Panc1 (cell line): ENCODE data around the gene MLX. TPM values are rescaled to one million over a fixed set of nuclear protein-coding genes. Genes with fewer than 3 reads are reported as not detected.

Source experiments
- ATAC-seq: fragments of 200-7000 bp; cut with Tn5 transposase; 2 replicates; pipeline ENCODE4 v1.9.1; 2020; ENCODE audit warnings: mild to moderate bottlenecking, moderate library complexity
- BruUV-seq: library from RNA; stranded (reverse); fragments of 400-500 nt; replicated peaks from 2 replicates; lab custom pipeline; 2021; lab: Mats Ljungman, UMichigan
- CTCF ChIA-PET: fragments of 300-600 bp; sonication (Branson Sonifier 250); formaldehyde crosslinking; loops from one replicate; lab custom pipeline; 2022; ENCODE audit warnings: antibody characterized with exemption; lab: Charles Lee
- POLR2A ChIA-PET: fragments of 300-600 bp; sonication (Branson Sonifier 250); formaldehyde crosslinking; loops from one replicate; lab custom pipeline; 2022; ENCODE audit warnings: antibody characterized with exemption; lab: Charles Lee
- DNase-seq: peaks from one replicate; pipeline ENCODE4 v3.0.0-alpha.2; 2010; ENCODE audit warnings: low read depth, low spot score
- H3K27ac ChIP-seq: 2 replicates; pipeline ENCODE4 v1.5.1; 2011; ENCODE audit warnings: mild to moderate bottlenecking, low read length, inconsistent platforms
- H3K27me3 ChIP-seq: fragments of 200-500 bp; sonication (Bioruptor generic); 2 replicates; pipeline ENCODE4 v1.6.0; 2014; ENCODE audit warnings: low read length, inconsistent platforms; ENCODE audit not compliant: control insufficient read depth, insufficient read depth
- H3K36me3 ChIP-seq: fragments of 200-500 bp; sonication (Bioruptor generic); 2 replicates; pipeline ENCODE4 v1.5.1; 2014; ENCODE audit warnings: inconsistent platforms, mild to moderate bottlenecking, low read length, moderate library complexity; ENCODE audit not compliant: control insufficient read depth, insufficient read depth
- H3K4me1 ChIP-seq: 2 replicates; pipeline ENCODE4 v1.5.1; 2011; ENCODE audit warnings: inconsistent platforms, mild to moderate bottlenecking, low read length, moderate library complexity; ENCODE audit not compliant: control insufficient read depth, insufficient read depth
- H3K4me3 ChIP-seq, 2 experiments: 2 replicates each; pipeline ENCODE4 v1.5.1; 2011 to 2012; ENCODE audit warnings: low read depth in 2 of 2, low read length in 2 of 2, mild to moderate bottlenecking in 2 of 2, inconsistent platforms in 1 of 2, moderate library complexity in 1 of 2
- H3K9me3 ChIP-seq: fragments of 200-500 bp; sonication (Bioruptor generic); 2 replicates; pipeline ENCODE4 v1.5.1; 2014; ENCODE audit warnings: low read depth, mild to moderate bottlenecking, inconsistent platforms, low read length, moderate library complexity; ENCODE audit not compliant: control insufficient read depth, insufficient read depth
- CTCF ChIP-seq: fragments of 450-650 bp; IDR thresholded peaks from 2 replicates; pipeline ENCODE4 v1.5.1; 2017; ENCODE audit warnings: mild to moderate bottlenecking
- POLR2AphosphoS5 ChIP-seq: IDR thresholded peaks from 2 replicates; pipeline ENCODE4 v1.6.1; 2012; ENCODE audit warnings: mild to moderate bottlenecking, low read depth, low read length, moderate library complexity
- REST ChIP-seq, 2 experiments: IDR thresholded peaks; 2 replicates each; pipeline ENCODE4 v1.6.1; 2011 to 2012; ENCODE audit warnings: low read depth in 2 of 2, control low read depth in 1 of 2, low read length in 1 of 2, mild to moderate bottlenecking in 1 of 2, moderate library complexity in 1 of 2; ENCODE audit not compliant: insufficient read depth in 1 of 2
- SIN3A ChIP-seq: IDR thresholded peaks from 2 replicates; pipeline ENCODE4 v1.6.1; 2012; ENCODE audit warnings: low read depth, mild to moderate bottlenecking, low read length, moderate library complexity, borderline replicate concordance; ENCODE audit not compliant: insufficient read depth
- TCF7L2 ChIP-seq: IDR thresholded peaks from 2 replicates; pipeline ENCODE4 v1.6.1; 2011; ENCODE audit warnings: mild to moderate bottlenecking, low read depth, low read length, inconsistent platforms
- in situ Hi-C: cut with HindIII; loops from 2 replicates; pipeline ENCODE4 v1.10.0; 2016; ENCODE audit warnings: low sequenced_read_pairs, low pct_unique_long_range_greater_than_20kb
- intact Hi-C: fragments of 100-400 bp; cut with micrococcal nuclease; formaldehyde crosslinking; loops from one replicate; pipeline ENCODE4 v1.10.0; 2022; ENCODE audit not compliant: unreplicated experiment
- total RNA-seq: library from RNA; stranded (reverse); gene quantifications from one replicate; pipeline ENCODE4 v1.2.1, GENCODE V29; 2021; ENCODE audit not compliant: unreplicated experiment

The MLX gene
- total RNA-seq, 1 experiment from 2014 or later, result 35.8 TPM

GRCh38 chr17:42559075-42559474 is 7.8 kb upstream of the MLX start:
- peaks cover 3% of the 10 kb centered on the region; the same call in 1 of the 2 replicates for H3K36me3 ChIP-seq
- no peak for TF ChIP-seq SIN3A
- no peak for TF ChIP-seq REST (IDR thresholded peaks at IDR 0.05; ENCODE audit: insufficient read depth in 1 of 2, low read depth in 2 of 2, low read length in 1 of 2)
- TF ChIP-seq CTCF, result no peak
- TF ChIP-seq POLR2AphosphoS5, result no peak
- TF ChIP-seq TCF7L2, result no peak
- POLR2A ChIA-PET, result no interaction called here
- intact Hi-C loops, result no loop called here
- CTCF ChIA-PET, result no interaction called here
- ATAC-seq, result no peak
- no peak overlapping the region for H3K4me3 ChIP-seq
- DNase-seq, result no peak
- H3K4me1 ChIP-seq, result peaks cover 19% of the 10 kb centered on the region
- in situ Hi-C loops, result no loop called here
- no peaks in the 10 kb centered on the region for H3K27me3 ChIP-seq
- no peaks in the 10 kb centered on the region for H3K9me3 ChIP-seq
- no TSS peak for BruUV-seq
- H3K27ac ChIP-seq, result no peak overlapping the region

DNA sequence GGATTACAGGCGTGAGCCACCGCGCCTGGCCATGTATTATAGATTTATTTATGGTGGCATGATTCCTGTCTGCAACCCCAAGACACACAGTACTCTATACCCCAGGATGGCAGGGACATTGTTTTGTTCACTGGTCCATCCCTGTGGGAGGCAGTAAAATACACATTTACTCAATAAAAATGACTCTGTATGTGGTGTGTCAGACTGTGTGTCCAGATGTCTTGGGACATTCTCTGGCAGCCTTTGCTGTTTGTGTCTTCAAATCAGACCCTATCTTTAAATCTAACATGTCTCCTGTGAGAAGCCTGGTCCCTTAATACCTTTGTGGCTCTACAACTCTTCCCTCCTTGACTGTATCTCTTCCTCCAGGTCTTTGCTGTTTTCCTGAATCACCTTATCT is 6.7 kb upstream of the MLX start:
- DNase-seq (no peak), ATAC-seq (no peak)
- H3K4me1 ChIP-seq, result peaks cover 23% of the 10 kb centered on the region
- peaks cover 7% of the 10 kb centered on the region for H3K36me3 ChIP-seq
- CTCF ChIA-PET, result no interaction called here
- TF ChIP-seq TCF7L2 (no peak), REST (IDR thresholded peaks at IDR 0.05; ENCODE audit: insufficient read depth in 1 of 2, low read depth in 2 of 2, low read length in 1 of 2) (no peak), CTCF (no peak), POLR2AphosphoS5 (no peak), SIN3A (no peak)
- H3K9me3 ChIP-seq, result no peaks in the 10 kb centered on the region
- no TSS peak for BruUV-seq
- in situ Hi-C loops (no loop called here), intact Hi-C loops (no loop called here)
- POLR2A ChIA-PET, result no interaction called here
- H3K27ac ChIP-seq, result no peak overlapping the region
- no peak overlapping the region for H3K4me3 ChIP-seq
- no peaks in the 10 kb centered on the region for H3K27me3 ChIP-seq
